ENCODE measurements around the gene WIPF2. TPM values are rescaled to one million over a fixed set of nuclear protein-coding genes. Genes with fewer than 3 reads are reported as not detected.
A peak's percentile ranks its signal among the peaks of the same experiment; 100 is the strongest.

WIPF2 gene
- total RNA-seq, 1 donor from 2014 or later: 39.6 TPM

DNA sequence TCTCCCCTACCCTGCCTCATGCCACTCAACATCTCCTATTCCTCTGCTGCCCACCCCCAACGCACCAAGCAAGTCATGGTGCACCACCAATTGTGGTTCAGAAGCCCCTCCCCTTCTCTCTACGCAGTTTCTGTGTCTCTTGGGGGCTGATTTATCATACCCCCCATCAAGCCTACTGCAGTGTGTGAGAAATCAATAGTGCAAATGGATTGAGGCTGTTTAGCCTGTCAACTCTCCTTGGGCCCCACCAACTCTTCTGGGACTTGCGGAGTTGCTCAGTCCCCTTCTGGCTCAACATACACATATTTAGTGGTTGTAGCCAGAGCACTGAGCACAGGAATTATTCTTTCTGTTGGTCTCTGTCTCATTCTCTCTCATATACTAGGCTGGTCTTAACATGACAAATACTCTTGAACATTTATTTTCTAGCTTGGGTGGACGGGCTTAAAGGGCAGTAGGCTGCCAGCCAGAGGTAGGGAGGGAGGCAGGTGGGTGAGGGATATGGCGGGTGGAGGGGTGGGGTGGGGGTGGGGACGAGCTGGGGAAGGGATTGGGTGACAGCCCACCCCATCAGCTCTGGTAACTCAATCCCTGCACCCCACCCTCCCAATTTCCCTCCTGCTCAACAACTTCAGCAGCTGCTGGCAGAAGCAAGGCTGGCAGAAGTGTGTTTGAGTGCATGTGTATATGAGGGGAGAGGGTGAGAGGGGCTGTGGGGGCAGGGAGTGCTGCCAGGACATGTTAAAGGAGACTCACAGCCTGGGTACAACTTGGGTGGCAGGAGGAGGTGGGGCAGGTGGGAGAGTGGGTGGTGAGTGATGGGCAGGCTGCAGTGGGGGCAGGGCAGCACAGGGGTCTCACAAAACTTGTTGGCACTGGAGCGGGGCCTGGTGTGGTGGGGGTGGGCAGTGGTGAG is 94.8 kb downstream of the WIPF2 start:
- peak; percentile 39 for DNase-seq (ENCODE audit: low spot score)

DNA sequence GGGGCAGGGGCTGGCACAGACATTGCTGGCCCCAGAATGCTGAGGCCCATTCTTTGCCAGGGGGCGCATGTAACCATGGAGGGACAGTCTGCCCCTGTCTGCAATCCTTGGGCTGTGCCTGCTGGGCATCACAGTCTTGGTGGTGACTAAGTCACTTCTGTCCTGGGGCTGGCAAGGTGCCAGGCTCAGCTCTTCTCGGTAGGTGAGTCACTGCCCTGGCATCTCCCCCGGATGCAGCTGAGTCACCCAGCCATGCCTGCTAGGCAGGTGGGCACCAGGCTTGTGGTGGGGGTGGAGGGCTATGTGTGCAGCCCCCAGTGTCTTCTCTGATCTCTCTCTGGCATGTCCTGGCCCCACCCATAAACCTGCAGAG is 95.5 kb downstream of the WIPF2 start:
- DNase-seq (ENCODE audit: low spot score): peak; percentile 94

DNA sequence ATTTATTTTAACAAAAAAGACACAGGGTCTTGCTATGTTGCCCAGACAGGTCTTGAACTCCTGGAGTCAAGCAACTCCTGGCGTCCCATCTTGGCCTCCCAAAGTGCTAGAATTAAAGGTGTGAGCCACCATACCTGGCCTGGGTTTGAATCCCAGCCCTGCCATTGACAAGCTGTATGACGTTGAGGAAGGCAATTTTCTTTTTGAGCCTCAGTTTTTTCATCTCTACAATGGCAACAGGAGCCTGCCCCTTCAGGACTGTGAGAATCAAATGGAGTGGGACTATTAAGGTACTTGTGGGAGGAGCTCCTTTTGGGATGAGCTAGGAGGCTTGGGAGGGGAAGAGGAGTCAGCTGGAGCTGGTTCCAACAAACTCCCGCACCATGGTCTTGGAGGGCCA is 96.1 kb downstream of the WIPF2 start:
- DNase-seq (ENCODE audit: low spot score): peak; percentile 38

DNA sequence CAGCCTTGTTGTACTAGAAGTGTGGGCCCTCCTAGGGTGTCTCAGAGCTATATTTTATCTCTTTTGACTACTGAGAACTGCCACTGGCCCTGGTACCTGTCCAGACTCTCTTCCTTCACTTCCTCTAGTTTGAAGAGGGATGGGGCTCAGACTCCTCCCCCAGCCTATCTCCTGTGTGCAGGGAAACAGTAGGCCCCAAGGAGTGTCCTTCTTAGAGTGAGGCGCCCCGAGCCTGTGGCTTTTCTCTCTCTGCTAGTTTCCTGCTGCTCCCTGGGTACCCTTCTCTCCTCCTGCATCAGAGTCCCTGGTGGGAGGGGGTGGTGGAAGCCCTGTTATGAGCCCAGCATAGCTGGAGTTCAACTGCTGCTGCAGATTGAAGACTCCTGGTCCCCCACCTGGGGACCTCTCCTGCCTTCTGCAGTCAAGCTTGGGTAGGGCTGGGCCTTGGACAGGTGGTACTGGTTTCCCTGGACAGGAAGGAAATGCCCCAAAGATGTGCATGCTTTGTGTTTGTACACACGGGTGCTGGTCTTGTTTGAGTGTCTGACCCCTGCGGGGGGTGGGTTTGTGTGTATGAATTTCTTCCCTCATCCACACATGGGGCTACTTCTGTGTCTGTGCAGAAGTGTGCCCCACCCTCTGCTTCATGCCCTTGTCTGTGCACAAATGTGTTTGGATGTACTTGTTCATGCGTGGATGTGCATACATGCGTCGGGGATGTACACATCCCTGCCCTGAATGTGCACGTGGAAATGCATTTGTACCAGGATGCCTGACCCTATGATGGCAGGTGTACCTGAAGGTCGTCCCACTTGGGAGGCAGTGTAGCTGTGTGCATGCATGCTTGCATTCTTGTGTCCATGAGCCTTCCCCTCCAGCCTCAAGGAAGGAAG is 96.8 kb downstream of the WIPF2 start:
- peak; percentile 45 for DNase-seq (ENCODE audit: low spot score)

DNA sequence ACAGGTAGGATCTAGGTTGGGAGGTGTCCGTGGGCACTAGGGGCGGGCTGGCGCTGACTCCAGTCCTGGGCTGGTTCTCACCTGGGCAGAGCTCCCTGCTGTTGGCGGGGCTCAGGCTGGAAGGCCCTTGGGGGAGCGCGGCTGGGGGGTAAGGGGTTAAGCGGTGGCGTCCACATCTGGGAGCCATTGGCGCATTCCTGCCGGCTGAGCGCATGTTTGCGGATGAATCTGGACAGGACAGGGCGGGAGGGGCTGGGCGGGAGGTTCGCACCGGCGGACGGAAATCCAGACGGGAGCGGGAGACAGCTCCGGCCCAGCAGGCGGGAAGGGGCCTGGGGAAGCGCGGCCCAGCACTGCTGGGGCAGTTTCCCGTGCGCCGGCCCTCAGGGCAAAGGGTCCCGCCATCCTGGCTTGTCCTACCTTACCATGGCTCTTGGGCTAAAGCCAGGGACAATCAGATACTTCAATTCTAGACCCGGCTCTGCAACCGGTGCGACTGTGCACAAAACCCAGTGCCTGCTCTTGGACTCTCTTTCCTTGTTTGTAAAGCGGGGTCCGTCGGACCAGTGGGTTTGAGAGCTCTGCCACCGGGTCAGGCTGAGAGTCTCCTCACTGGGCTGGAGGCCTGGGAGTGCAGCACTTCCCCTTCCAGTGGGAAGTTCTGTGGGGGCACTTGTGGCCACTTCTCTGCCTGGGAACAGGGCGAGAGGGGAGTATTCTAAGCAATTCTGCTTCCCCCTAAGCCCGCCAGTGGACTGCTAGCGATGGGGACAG is 97.7 kb downstream of the WIPF2 start:
- peak; percentile 79 for DNase-seq (ENCODE audit: low spot score)

DNA sequence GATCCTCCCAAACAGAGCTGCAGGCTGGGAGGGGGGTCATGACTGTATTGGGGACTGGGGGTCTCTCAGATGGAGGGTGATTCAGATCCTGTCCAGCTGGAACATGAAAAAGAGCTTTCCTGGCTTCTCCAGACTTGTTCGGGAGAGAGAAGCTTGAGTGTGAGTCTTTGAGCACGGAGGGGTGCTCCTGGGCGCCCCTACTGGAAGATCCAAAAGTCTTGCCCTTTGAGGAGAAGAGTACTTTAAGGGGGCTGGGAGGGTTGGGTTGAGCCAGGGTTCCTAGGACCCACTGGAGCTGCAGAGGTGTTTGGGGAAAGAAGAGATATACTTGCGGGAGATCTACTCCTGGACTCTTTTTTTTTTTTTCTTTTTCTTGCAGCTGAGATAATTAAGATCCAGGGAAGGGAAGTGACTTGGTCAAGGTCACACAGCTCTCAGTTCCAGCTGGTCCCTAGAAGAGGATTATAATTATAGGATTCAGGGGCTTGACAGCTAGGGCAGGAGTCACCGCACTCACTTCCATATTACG is 98.3 kb downstream of the WIPF2 start:
- peak; percentile 66 for DNase-seq (ENCODE audit: low spot score)

DNA sequence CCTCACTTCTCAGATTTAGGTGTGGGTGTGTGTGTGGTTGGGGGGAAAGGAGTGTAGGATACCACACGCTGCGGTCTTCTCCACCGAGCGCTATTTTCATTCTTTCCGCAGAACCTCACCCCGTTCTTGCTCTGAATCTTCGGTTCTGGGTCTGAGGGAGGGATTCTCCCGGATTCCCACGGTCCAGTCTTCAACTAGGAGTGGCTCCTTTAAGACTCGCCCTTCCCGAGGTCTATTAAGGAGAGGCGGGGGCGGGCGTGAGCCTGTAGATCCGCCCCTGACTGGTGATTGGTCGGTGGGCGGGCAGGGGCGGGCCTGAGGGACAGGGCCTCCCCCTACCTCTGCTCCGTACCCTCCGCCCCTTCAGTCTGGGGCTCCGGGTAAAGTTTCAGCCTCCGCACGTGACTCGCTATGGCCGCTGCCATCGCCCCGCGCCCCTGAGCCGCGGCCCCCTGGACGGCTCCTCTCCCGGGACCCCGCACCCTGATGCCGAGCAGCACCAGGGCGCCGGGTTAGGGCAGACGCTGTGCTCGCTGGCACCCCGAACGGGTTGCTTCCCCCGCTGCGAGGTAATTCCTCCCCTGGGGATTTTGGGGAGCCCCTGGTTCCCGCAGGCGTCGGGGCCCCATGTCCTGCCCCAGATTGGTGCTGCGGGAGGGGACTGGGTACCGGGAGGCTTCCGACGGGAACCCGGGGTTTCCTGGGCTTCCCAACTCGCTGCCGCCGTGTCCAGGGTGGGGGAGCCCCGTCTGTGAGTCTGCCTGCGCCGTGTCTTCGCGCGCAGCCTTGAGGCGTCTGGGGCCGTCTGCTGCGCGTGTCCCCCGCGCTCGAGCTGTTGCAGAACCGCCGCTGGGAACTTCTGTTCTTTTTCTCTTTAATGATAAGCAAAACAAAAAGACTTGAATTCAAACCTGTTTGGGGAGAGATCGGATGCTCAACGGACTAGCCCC is 99.1 kb downstream of the WIPF2 start:
- peak; percentile 96 for DNase-seq (ENCODE audit: low spot score)

DNA sequence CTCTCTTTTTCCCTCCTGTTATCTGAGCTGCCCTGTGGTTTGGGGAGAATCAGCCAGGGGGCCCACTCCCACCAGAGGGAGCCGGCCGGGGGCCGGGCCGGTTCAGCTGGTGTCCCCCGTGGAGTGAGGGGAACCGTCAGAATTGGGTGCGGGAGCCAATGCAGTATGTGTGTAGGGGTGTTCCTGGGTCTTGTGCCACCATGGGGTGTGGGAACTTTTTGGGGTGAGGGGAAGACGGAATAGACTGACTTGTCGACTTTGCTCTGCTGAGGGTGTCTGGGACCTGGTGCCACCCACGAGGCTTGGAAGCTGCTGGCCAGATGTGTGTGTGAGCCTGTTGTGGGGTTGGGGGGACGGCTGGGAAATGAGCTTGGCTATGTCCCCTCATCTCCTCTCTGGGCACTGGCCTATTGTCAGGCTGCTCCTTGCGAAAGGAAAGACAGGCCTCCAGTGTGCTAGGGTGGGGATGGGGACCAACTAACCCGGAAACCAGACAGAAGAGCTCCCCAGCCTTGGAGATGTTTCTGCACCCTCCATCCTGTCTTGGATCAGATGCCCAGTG is 99.8 kb downstream of the WIPF2 start:
- DNase-seq (ENCODE audit: low spot score): peak; percentile 50

DNA sequence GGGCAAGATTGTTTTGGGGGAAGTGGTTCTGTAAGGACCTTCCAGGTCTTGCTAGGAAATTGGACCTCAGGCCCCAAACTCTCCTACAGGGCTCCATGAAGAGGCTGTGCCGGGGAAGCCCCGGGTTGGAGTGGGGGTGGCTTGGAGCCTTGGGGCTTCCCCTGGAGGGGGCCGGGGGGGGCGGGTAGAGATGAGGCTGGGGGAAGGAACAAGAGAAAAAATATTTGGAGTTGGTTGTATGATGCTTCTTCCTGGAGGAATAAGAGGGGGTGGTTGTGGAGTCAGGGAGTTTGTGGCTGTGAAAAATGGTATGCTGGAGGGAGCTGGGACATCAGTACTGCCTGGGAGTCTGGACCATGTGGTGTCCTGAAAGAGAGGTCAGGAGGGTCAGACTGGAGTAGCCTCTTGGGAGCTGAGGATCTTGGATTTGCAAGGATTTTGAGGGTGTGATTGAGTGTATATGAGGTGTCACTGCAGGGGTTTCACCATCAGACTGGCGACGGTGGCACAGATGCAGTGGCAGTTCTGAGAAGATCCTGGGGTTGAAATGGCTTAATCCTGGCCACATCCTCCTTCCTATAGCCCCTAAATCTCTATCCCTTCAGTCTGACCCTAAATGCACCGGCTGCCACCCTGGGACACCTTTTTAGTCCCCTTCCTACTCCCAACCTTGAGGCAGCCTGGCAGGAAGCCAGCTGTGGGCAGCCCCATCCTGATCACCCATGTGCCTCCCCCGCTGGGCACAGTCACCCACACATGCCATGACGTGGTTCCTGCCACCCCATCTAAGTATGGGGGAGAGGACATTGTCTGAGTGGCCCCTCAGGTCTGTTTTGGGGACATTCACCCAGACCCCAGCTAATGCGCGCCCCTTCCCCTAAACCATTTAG is 100.8 kb downstream of the WIPF2 start:
- no peak for DNase-seq (ENCODE audit: low spot score)

DNA sequence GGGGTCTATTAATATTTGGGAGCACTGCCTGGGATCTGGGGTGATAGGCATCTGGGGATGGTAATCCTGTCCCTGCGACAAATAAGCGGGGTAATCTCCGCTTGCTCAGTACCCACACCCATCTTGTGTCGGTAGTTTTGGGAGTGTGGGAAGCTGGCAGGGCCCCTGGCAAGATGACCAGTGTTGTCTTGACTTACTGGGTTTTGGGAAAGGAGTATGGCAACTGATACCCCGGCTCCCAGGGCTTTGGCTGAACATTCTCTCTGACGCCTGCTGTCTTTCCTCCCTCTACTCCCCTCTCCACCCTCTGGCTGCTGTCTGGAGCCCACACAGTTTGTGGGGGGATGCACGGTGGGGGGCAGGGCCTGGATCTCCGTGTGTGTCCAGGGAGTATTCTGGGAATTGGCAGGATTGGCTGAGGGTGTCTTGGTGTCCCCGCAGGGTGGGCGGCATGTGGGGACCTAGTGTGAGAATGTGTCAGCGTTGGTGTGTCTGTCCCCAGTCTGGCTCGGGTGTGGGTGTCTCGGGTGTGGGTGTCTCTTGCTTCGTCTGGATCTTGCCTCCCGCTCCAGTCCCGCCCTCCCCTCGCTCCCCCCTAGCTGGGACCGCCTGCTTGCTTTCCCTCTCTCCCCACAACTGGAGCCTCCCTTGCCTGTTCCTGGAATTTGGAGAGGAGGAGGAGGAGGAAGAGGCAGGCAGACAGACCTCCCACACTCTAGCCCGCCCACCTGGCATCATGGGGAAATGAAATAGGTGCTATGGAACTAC is 101.8 kb downstream of the WIPF2 start:
- DNase-seq (ENCODE audit: low spot score): no peak

DNA sequence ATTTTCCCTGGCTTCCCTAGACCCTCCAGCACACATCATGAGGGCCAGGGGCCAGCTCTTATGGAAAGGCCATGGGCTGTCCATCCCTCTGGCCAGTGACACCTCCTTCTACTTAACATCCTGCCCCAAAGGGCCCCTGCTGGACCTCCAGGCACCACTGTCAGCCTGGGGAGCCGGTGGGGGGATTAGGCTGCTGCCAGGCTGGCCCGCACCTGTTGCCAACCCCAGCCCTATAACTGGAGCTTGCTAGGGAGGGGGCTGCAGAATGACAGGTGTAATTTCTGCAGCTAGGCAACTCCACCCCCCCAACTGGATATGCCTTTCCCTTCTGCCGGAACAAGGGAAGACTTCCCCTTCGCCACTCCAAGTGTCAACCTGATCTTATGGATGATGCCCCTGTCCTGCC is 102.4 kb downstream of the WIPF2 start:
- no peak for DNase-seq (ENCODE audit: low spot score)

DNA sequence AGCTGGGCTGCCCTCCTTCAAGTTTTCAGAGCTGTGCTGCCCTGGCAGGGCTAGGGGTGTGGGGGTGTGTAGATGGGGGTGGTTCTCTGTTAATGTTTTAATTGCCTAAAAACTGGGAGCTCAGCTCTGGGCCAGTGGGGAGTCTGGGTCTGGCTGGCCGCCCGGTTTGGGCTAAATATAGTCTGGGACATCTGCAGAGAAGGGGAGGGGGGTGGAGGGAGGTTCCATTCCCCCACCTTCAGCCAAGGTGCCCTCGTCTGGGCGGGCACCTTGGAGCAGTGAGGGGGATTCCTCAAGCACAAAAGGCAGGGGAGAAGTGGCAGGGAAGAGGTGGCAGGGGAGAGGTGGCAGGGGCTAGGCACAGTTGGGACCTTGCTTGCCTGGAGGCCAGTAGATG is 102.9 kb downstream of the WIPF2 start:
- no peak for DNase-seq (ENCODE audit: low spot score)

DNA sequence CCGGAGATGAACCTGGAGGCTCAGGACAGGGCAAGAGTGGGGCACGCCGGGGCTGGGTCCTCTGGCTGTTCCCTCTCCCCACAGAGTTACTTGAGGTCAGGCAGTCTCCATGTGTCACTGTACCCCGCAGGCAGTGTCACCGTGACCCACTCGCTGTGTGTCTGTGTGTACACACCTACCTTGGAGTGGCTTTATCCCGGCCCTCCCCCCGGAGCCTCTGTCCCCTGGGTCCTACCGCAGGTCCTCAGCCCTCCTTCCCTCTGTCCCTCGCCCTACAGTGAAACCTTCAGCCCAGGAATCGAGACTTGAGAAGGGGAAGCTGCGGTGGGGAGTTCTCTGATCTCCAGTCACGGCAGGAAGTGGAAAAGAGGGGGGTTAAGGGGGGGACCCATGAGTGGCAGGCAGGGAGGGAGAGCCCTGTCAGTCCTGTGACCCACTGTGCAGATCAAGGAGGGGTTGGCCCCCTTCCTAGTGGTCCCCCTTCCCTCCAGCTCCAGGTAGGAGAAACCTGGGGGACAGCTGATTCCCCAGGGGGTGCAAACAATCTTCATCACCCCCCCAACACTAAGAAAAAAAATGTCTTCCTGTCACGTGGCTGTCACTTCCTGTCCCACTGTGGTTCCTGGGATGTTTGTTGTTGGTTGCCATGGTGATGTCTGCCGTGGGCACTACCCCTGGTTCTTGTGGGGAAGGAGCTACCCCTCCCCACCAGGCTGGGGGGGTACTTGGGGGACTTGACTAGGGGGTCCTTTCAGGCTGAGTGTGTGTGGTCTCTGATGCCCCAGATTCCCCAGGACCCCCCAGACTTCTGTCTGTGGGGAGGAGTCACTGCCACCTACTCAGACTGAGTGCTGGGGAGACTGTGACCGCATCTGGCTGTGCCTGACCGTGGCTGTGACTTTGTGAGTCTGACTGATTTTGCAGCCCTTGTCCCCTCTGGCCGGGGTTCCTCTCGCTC is 103.5 kb downstream of the WIPF2 start:
- no peak for DNase-seq (ENCODE audit: low spot score)

DNA sequence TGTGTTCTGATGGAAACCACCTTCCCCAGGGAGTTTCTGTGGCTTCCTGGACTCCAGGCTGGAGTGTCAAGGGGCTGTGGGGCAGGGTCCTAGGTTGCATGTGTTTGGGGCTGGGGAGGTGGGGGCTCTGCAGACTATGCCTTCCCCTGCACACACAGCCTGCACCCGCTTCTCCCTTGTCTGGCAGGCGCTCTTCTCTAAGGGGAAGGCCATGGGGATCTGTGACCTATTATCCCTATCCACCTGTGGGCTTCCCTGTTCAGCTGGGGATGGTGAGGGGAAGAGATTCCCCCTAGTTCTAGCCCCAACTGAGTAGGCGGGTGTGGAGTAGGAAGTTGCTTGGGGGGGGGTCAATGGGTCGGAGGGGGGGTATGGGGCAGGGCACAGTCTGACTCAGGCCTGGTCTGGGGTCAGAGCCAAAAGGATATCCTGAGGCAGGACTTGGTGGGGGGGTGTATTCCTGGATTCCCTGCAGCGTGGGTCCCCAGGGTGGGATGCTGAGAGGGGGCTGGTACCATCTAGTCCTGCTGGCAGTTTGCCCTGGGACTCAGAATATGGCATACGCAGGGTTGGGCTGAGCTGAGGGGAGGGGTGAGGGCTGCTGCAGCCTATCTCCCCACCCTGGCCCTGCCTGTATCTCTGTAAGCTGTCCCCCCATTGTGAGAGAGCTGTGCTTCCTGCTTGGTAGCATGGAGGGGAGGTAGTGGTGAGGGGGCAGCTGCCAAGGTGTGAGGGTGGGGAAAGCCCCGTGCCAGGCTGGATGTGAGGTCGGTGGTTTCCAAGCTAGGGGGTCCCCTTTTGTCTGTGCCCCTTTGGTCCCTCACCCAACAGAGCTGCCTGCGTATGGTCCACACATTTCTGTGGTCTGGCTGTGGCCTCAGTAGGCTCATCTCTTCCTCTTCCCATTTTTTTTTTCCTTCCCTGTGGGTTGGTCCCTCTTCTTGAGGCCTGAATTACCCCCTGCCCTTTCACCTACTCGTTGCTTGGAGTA is 104.6 kb downstream of the WIPF2 start:
- no peak for DNase-seq (ENCODE audit: low spot score)

DNA sequence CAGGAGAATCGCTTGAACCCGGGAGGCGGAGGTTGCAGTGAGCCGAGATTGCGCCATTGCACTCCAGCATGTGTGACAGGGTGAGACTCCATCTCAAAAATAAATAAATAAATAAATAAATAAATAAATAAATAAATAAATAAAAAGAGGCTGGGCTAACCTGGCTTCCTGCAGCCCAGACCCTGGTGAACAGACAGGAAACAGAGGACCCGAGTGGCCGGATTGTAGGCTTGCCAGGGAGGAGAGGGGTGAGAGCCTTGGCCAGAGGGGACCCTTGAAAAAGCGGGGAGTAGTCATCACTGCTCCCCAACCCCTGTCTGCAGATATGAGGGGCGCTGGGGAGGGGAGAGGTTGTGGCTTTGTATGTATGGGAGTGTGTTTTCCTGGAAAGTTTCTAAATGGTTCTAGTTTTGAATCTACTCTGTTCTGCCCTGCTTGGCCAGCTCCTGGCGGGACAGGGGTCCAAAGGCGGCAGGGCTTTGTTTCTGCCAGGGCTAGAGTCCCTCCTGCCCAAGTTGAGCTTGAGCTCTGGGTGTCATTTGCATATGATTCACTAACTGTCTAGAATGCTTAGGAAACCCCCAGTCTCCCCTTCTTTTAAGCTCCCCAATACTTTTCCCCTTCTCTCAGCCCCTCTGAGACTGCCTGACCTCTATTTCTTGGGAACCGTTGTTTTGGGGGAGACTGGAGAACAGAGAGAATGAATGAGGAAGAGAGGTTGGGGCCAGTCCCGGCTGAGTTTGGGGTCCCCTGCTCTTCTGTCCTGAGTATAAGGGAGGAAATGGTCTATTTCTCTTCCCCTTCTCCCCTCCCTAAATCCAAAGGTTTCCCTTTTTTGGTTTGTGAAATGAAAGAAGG is 106.3 kb downstream of the WIPF2 start:
- no peak for DNase-seq (ENCODE audit: low spot score)

Measured in ureter (tissue), 1 donor.